ENCODE data around the gene CMSS1.

- TF ChIP-seq FOXK2 (IDR thresholded peaks at IDR 0.05) (no peak), SUZ12 (IDR thresholded peaks at IDR 0.05) (no peak), TARDBP (IDR thresholded peaks at IDR 0.05) (no peak), SP1 (IDR thresholded peaks at IDR 0.05) (no peak), FOXM1 (IDR thresholded peaks at IDR 0.05; ENCODE audit: borderline replicate concordance) (no peak), L3MBTL2 (conservative IDR thresholded peaks at IDR 0.05) (no peak), ZNF384 (IDR thresholded peaks at IDR 0.05) (no peak), LEF1 (IDR thresholded peaks at IDR 0.05; ENCODE audit: borderline replicate concordance) (no peak), NFRKB (IDR thresholded peaks at IDR 0.05) (no peak), ELF4 (IDR thresholded peaks at IDR 0.05) (no peak)
- TF ChIP-seq, protein P1, sequence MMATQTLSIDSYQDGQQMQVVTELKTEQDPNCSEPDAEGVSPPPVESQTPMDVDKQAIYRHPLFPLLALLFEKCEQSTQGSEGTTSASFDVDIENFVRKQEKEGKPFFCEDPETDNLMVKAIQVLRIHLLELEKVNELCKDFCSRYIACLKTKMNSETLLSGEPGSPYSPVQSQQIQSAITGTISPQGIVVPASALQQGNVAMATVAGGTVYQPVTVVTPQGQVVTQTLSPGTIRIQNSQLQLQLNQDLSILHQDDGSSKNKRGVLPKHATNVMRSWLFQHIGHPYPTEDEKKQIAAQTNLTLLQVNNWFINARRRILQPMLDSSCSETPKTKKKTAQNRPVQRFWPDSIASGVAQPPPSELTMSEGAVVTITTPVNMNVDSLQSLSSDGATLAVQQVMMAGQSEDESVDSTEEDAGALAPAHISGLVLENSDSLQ (IDR thresholded peaks at IDR 0.05): no peak
These were observed 366.0 kb downstream of the CMSS1 start for GRCh38 chr3:100183608-100184125.
